ENCODE results near the gene CHRNA7. TPM values are rescaled to one million over a fixed set of nuclear protein-coding genes. Genes with fewer than 3 reads are reported as not detected.

The CHRNA7 gene
- total and polyA plus RNA-seq, 2 donors (not counting 1 experiment from before 2014, with no cell fraction given) = 0.17 to 0.62 TPM

DNA sequence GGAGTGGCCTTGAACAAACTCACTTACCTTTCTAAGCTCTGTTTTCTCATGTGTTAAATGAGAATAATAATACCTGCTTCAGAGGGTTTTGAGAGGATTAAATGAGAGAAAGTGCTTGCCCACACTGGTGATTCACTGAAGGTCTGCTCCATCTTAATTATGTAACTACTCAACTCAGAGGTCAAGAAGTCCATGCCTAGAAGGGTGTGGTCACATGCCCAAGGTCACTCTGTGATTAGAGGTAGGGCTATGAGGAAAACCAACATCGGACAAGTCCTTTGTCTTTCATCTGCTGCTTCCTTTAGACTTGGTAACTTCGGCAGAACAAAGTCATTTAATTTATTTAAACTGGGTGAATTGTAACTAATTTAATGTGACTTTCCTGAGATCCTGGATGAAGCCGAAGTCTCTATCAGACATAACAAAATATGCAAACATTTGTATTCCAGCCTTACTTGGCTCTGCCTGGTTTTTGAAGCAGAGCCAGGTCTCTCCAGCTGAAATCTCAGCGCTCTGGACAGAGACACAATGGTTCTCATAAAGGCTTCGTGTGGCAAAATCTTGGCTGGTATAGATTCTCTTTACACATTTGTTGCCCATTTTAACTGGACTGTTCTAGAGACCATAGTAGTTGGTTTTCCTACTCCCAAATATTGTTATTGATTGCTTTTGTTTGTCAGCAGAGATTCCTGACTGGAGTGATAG is 3.0 kb downstream of the CHRNA7 start:
- Histone ChIP-seq H3K79me2 (ENCODE audit: control insufficient read depth, insufficient read depth, low read length) (no peaks in the 10 kb centered on the region), H3K27ac (ENCODE audit: insufficient read depth, low read length) (no peak overlapping the region), H3K4me2 (ENCODE audit: extremely low read depth, insufficient read depth, low read length) (no peak overlapping the region), H3K27me3 (ENCODE audit: control insufficient read depth, insufficient read depth, low read length) (peaks cover 9% of the 10 kb centered on the region), H3K4me3 (replicated peaks in 1 of 4; ENCODE audit: control extremely low read depth in 1 of 4, insufficient read depth in 1 of 4, low read depth in 3 of 4, low read length in 4 of 4) (no peak overlapping the region), H2AFZ (ENCODE audit: low read length) (no peak overlapping the region), H4K20me1 (ENCODE audit: control insufficient read depth, extremely low read depth, insufficient read depth, low read length) (no peaks in the 10 kb centered on the region), H3K9ac (ENCODE audit: insufficient read depth, low read length) (no peak overlapping the region), H3K36me3 (ENCODE audit: control insufficient read depth, insufficient read depth, low read length) (no peaks in the 10 kb centered on the region), H3K9me3 (ENCODE audit: control insufficient read depth, insufficient read depth, low read depth, low read length) (no peaks in the 10 kb centered on the region), H3K4me1 (ENCODE audit: control insufficient read depth, extremely low read depth, insufficient read depth, low read length) (no peaks in the 10 kb centered on the region)
- DNase-seq (ENCODE audit: low read depth in 2 of 2) = no peak
- no peak for TF ChIP-seq EZH2 (IDR thresholded peaks at IDR 0.05; ENCODE audit: low read length, missing control alignments)
- TF ChIP-seq, protein P1, sequence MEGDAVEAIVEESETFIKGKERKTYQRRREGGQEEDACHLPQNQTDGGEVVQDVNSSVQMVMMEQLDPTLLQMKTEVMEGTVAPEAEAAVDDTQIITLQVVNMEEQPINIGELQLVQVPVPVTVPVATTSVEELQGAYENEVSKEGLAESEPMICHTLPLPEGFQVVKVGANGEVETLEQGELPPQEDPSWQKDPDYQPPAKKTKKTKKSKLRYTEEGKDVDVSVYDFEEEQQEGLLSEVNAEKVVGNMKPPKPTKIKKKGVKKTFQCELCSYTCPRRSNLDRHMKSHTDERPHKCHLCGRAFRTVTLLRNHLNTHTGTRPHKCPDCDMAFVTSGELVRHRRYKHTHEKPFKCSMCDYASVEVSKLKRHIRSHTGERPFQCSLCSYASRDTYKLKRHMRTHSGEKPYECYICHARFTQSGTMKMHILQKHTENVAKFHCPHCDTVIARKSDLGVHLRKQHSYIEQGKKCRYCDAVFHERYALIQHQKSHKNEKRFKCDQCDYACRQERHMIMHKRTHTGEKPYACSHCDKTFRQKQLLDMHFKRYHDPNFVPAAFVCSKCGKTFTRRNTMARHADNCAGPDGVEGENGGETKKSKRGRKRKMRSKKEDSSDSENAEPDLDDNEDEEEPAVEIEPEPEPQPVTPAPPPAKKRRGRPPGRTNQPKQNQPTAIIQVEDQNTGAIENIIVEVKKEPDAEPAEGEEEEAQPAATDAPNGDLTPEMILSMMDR (conservative IDR thresholded peaks at IDR 0.05 in 1 of 2, IDR thresholded peaks at IDR 0.05 in 1 of 2; ENCODE audit: low read depth in 1 of 2, low read length in 2 of 2) = no peak

DNA sequence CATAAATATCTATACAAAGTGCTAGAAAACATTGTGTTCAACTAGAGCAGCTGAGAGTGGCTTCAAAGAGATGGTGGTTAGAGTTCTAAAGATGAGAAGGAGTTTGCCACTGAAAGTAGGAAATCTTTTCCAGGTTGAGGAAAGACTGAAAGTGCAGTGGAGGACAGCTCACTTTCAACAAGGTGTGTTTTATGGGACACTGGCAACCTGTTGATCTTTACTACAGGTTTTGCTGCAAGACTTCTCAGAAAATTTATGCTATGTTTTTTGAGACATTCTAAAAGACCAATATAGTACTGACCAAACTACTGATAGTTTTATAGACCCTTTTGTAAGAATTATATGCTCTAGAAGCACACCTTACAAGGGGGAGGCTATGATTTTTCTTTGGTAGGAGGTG is 3.8 kb downstream of the CHRNA7 start:
- no peak overlapping the region for H3K4me3 ChIP-seq (replicated peaks in 1 of 4; ENCODE audit: control extremely low read depth in 1 of 4, insufficient read depth in 1 of 4, low read depth in 3 of 4, low read length in 4 of 4)
- H3K36me3 ChIP-seq (ENCODE audit: control insufficient read depth, insufficient read depth, low read length) = no peaks in the 10 kb centered on the region
- TF ChIP-seq, protein P1 (conservative IDR thresholded peaks at IDR 0.05 in 1 of 2, IDR thresholded peaks at IDR 0.05 in 1 of 2; ENCODE audit: low read depth in 1 of 2, low read length in 2 of 2) = no peak
- TF ChIP-seq EZH2 (IDR thresholded peaks at IDR 0.05; ENCODE audit: low read length, missing control alignments) = no peak
- no peaks in the 10 kb centered on the region for H3K9me3 ChIP-seq (ENCODE audit: control insufficient read depth, insufficient read depth, low read depth, low read length)
- H3K27me3 ChIP-seq (ENCODE audit: control insufficient read depth, insufficient read depth, low read length) = peaks cover 9% of the 10 kb centered on the region
- no peaks in the 10 kb centered on the region for H3K79me2 ChIP-seq (ENCODE audit: control insufficient read depth, insufficient read depth, low read length)
- no peaks in the 10 kb centered on the region for H4K20me1 ChIP-seq (ENCODE audit: control insufficient read depth, extremely low read depth, insufficient read depth, low read length)
- no peak overlapping the region for H3K27ac ChIP-seq (ENCODE audit: insufficient read depth, low read length)
- no peak for DNase-seq (ENCODE audit: low read depth in 2 of 2)
- no peak overlapping the region for H2AFZ ChIP-seq (ENCODE audit: low read length)
- no peak overlapping the region for H3K4me2 ChIP-seq (ENCODE audit: extremely low read depth, insufficient read depth, low read length)
- no peak overlapping the region for H3K9ac ChIP-seq (ENCODE audit: insufficient read depth, low read length)
- H3K4me1 ChIP-seq (ENCODE audit: control insufficient read depth, extremely low read depth, insufficient read depth, low read length) = no peaks in the 10 kb centered on the region

DNA sequence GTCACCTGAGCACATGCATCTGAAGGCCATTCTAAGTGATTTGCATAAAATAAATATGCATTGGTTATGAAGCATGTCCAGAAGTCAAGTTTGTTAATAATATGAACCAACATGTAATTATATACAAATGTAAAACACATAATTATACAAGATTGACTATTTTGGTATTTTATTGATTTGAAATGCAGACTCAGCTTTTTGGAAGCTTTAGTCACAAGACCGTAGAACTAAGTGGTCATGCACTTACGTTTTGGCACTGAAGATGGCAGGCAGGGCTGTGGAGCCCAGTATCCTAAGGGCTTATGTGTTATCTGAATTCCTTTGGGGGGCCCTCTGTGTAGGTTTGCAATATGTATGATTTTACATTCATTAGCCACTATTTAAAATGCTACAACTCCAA is 5.0 kb downstream of the CHRNA7 start:
- no peak overlapping the region for H3K9ac ChIP-seq (ENCODE audit: insufficient read depth, low read length)
- H3K27me3 ChIP-seq (ENCODE audit: control insufficient read depth, insufficient read depth, low read length) = peaks cover 6% of the 10 kb centered on the region
- DNase-seq (ENCODE audit: low read depth in 2 of 2) = no peak
- TF ChIP-seq, protein P1 (conservative IDR thresholded peaks at IDR 0.05 in 1 of 2, IDR thresholded peaks at IDR 0.05 in 1 of 2; ENCODE audit: low read depth in 1 of 2, low read length in 2 of 2) = no peak
- H2AFZ ChIP-seq (ENCODE audit: low read length) = no peak overlapping the region
- H3K4me3 ChIP-seq (replicated peaks in 1 of 4; ENCODE audit: control extremely low read depth in 1 of 4, insufficient read depth in 1 of 4, low read depth in 3 of 4, low read length in 4 of 4) = no peak overlapping the region
- H3K79me2 ChIP-seq (ENCODE audit: control insufficient read depth, insufficient read depth, low read length) = no peaks in the 10 kb centered on the region
- H3K4me1 ChIP-seq (ENCODE audit: control insufficient read depth, extremely low read depth, insufficient read depth, low read length) = no peaks in the 10 kb centered on the region
- H3K4me2 ChIP-seq (ENCODE audit: extremely low read depth, insufficient read depth, low read length) = no peak overlapping the region
- no peaks in the 10 kb centered on the region for H3K9me3 ChIP-seq (ENCODE audit: control insufficient read depth, insufficient read depth, low read depth, low read length)
- H3K27ac ChIP-seq (ENCODE audit: insufficient read depth, low read length) = no peak overlapping the region
- H3K36me3 ChIP-seq (ENCODE audit: control insufficient read depth, insufficient read depth, low read length) = no peaks in the 10 kb centered on the region
- no peaks in the 10 kb centered on the region for H4K20me1 ChIP-seq (ENCODE audit: control insufficient read depth, extremely low read depth, insufficient read depth, low read length)

All from fibroblast of lung (primary cell).